Breast epithelium (tissue), 4 donors: ENCODE results near the gene FATE1. TPM values are rescaled to one million over a fixed set of nuclear protein-coding genes. Genes with fewer than 3 reads are reported as not detected.

Experiments used
- DNase-seq, 2 donors: peaks; one replicate each; pipeline ENCODE4 v3.0.0-alpha.2; 2019; ENCODE audit warnings: low spot score in 2 of 2
- H3K27ac ChIP-seq, 2 donors: fragments of 200-600 bp; sonication (generic) in 1 of 2; one replicate each; pipeline ENCODE4 v1.5.1; 2016 to 2019; ENCODE audit warnings: mild to moderate bottlenecking in 1 of 2
- H3K27me3 ChIP-seq, 2 donors: fragments of 200-600 bp; sonication (generic) in 1 of 2; one replicate each; pipeline versions ENCODE4 v1.5.1 to v1.6.0; 2017 to 2019; ENCODE audit warnings: control low read depth in 1 of 2, mild to moderate bottlenecking in 1 of 2
- H3K36me3 ChIP-seq: fragments of 200-600 bp; one replicate; pipeline ENCODE4 v1.5.1; 2019
- H3K4me1 ChIP-seq, 2 donors: fragments of 200-600 bp; sonication (generic); one replicate each; pipeline ENCODE4 v1.5.1; 2016 to 2019; ENCODE audit warnings: control low read depth in 1 of 2
- H3K4me3 ChIP-seq, 3 donors: fragments of 200-600 bp; sonication (generic); 1 replicate in 2 of 3; 2 replicates in 1 of 3; pipeline ENCODE4 v1.5.1; 2016 to 2019; ENCODE audit warnings: mild to moderate bottlenecking in 3 of 3, moderate library complexity in 2 of 3
- H3K9me3 ChIP-seq, 2 donors: fragments of 200-600 bp; sonication (generic) in 1 of 2; one replicate each; pipeline ENCODE4 v1.5.1; 2016 to 2019; ENCODE audit warnings: control low read depth in 1 of 2
- CTCF ChIP-seq, 3 donors: fragments of 450-650 bp; IDR thresholded peaks; one replicate each; pipeline ENCODE4 v1.5.1; 2016 to 2017; ENCODE audit warnings: antibody characterized with exemption in 3 of 3, mild to moderate bottlenecking in 3 of 3, moderate library complexity in 3 of 3
- POLR2A ChIP-seq: fragments of 450-650 bp; IDR thresholded peaks from one replicate; pipeline ENCODE4 v1.6.1; 2016; ENCODE audit warnings: antibody characterized with exemption, mild to moderate bottlenecking, moderate library complexity
- POLR2AphosphoS5 ChIP-seq, 3 donors: sonication (generic); formaldehyde crosslinking; IDR thresholded peaks; one replicate each; pipeline ENCODE4 v1.6.1; 2017; ENCODE audit warnings: antibody characterized with exemption in 3 of 3
- intact Hi-C: fragments of 100-400 bp; cut with DNase I; formaldehyde crosslinking; loops from one replicate; pipeline ENCODE4 v1.15.1; 2023; ENCODE audit warnings: low total_unique reads
- total RNA-seq, 3 donors: library from RNA; depleted of rRNA; stranded (reverse); fragments of >200 nt; gene quantifications; one replicate each; pipeline ENCODE4 v1.1.0, GENCODE V29; 2016

The FATE1 gene
- not detected for total RNA-seq

- no peak within 1 kb of the TSS for H3K4me3 ChIP-seq
- intact Hi-C loops, result no loop called here
- DNase-seq, result no peak
- no peaks in the 10 kb centered on the region for H3K4me1 ChIP-seq
- no peak within 1 kb of the TSS for H3K27ac ChIP-seq
- H3K27me3 ChIP-seq, result peaks cover 0 to 38% of the 10 kb centered on the region in 2 donors
- H3K36me3 ChIP-seq, result no peaks in the 10 kb centered on the region
- TF ChIP-seq POLR2AphosphoS5 (IDR thresholded peaks at IDR 0.05) (no peak), POLR2A (no peak), CTCF (IDR thresholded peaks at IDR 0.05) (no peak)
- no peaks in the 10 kb centered on the region for H3K9me3 ChIP-seq
Measured at GRCh38 chrX:151715752-151716151, at the start of gene FATE1. TSS of gene FATE1 (plus strand) at chrX:151716035. CDS start at chrX:151716120, 85 bp downstream.

- Histone ChIP-seq H3K27ac (no peak overlapping the region), H3K27me3 (peaks cover 0 to 50% of the 10 kb centered on the region in 2 donors), H3K4me3 (no peak overlapping the region), H3K36me3 (no peaks in the 10 kb centered on the region), H3K4me1 (no peaks in the 10 kb centered on the region), H3K9me3 (no peaks in the 10 kb centered on the region)
- intact Hi-C loops, result no loop called here
- no peak for DNase-seq
- TF ChIP-seq CTCF (IDR thresholded peaks at IDR 0.05), result no peak
- TF ChIP-seq POLR2AphosphoS5 (IDR thresholded peaks at IDR 0.05), result no peak
- TF ChIP-seq POLR2A, result no peak
Measured at GRCh38 chrX:151675121-151675746, 40.6 kb upstream of the FATE1 start.

GRCh38 chrX:151676196-151676595, 39.6 kb upstream of the FATE1 start:
- no peak for TF ChIP-seq POLR2AphosphoS5 (IDR thresholded peaks at IDR 0.05)
- TF ChIP-seq CTCF (IDR thresholded peaks at IDR 0.05), result no peak
- TF ChIP-seq POLR2A, result no peak
- Histone ChIP-seq H3K27ac (no peak overlapping the region), H3K4me3 (no peak overlapping the region), H3K4me1 (no peaks in the 10 kb centered on the region), H3K36me3 (no peaks in the 10 kb centered on the region), H3K9me3 (no peaks in the 10 kb centered on the region), H3K27me3 (peaks cover 0 to 48% of the 10 kb centered on the region in 2 donors)
- no peak for DNase-seq
- intact Hi-C loops, result no loop called here

- TF ChIP-seq POLR2AphosphoS5 (IDR thresholded peaks at IDR 0.05), result no peak
- no peak for TF ChIP-seq POLR2A
- no peak for TF ChIP-seq CTCF (IDR thresholded peaks at IDR 0.05)
- H3K27ac ChIP-seq, result no peak overlapping the region
- H3K36me3 ChIP-seq, result no peaks in the 10 kb centered on the region
- no peak overlapping the region for H3K4me3 ChIP-seq
- H3K9me3 ChIP-seq, result no peaks in the 10 kb centered on the region
- peaks cover 0 to 42% of the 10 kb centered on the region in 2 donors for H3K27me3 ChIP-seq
- no peak for DNase-seq
- no peaks in the 10 kb centered on the region for H3K4me1 ChIP-seq
- intact Hi-C loops, result no loop called here
Measured at GRCh38 chrX:151679798-151680402, 35.9 kb upstream of the FATE1 start.

GRCh38 chrX:151680805-151681204, 35.0 kb upstream of the FATE1 start:
- H3K36me3 ChIP-seq, result no peaks in the 10 kb centered on the region

More at GRCh38 chrX:151680805-151681204, 35.0 kb upstream of the FATE1 start:
- H3K4me3 ChIP-seq, result no peak overlapping the region
- H3K27ac ChIP-seq, result no peak overlapping the region
- peak in 1 of 2 donors; percentile 52 for DNase-seq
- peaks cover 0 to 39% of the 10 kb centered on the region in 2 donors for H3K27me3 ChIP-seq
- intact Hi-C loops, result no loop called here
- H3K9me3 ChIP-seq, result no peaks in the 10 kb centered on the region
- H3K4me1 ChIP-seq, result no peaks in the 10 kb centered on the region
- no peak for TF ChIP-seq POLR2A
- TF ChIP-seq POLR2AphosphoS5 (IDR thresholded peaks at IDR 0.05), result no peak
- peak in 2 of 3 donors; percentile 26 to 34 for TF ChIP-seq CTCF (IDR thresholded peaks at IDR 0.05)
